MM.1S (cell line): Measurements from ENCODE around the gene LTBP3.

Experiments
- DNase-seq: peaks from one replicate; pipeline ENCODE4 v3.0.0-alpha.2; 2015
- H2AFZ ChIP-seq: fragments of 300-600 bp; sonication (generic); 2 replicates; pipeline ENCODE4 v1.6.0; 2016; ENCODE audit warnings: antibody characterized with exemption, low read length
- H3F3A ChIP-seq: fragments of 300-600 bp; sonication (generic); 2 replicates; pipeline ENCODE4 v1.6.1; 2016; ENCODE audit warnings: mild to moderate bottlenecking, antibody characterized with exemption, low read length, moderate library complexity, mixed read lengths; ENCODE audit not compliant: insufficient read depth
- H3K27ac ChIP-seq: fragments of 300-600 bp; sonication (generic); 2 replicates; pipeline ENCODE4 v1.5.1; 2016; ENCODE audit warnings: mild to moderate bottlenecking, low read length
- H3K27me3 ChIP-seq: fragments of 300-600 bp; sonication (generic); replicated peaks from 2 replicates; pipeline ENCODE4 v1.6.0; 2016; ENCODE audit warnings: low read length; ENCODE audit not compliant: insufficient read depth
- H3K36me3 ChIP-seq: fragments of 300-600 bp; sonication (generic); replicated peaks from 2 replicates; pipeline ENCODE4 v1.6.1; 2016; ENCODE audit warnings: mild to moderate bottlenecking, low read length, mixed read lengths; ENCODE audit not compliant: insufficient read depth
- H3K4me1 ChIP-seq: fragments of 300-600 bp; sonication (generic); 2 replicates; pipeline ENCODE4 v1.6.1; 2016; ENCODE audit warnings: low read length, mixed read lengths
- H3K4me2 ChIP-seq: fragments of 300-600 bp; sonication (generic); 2 replicates; pipeline ENCODE4 v1.6.0; 2016; ENCODE audit warnings: low read depth, low read length
- H3K4me3 ChIP-seq: fragments of 300-600 bp; sonication (generic); 2 replicates; pipeline ENCODE4 v1.5.1; 2016; ENCODE audit warnings: low read length, mixed read lengths
- H3K79me2 ChIP-seq: fragments of 300-600 bp; sonication (generic); 2 replicates; pipeline ENCODE4 v1.6.1; 2016; ENCODE audit warnings: mixed run types, low read length, mixed read lengths
- H3K9ac ChIP-seq: fragments of 300-600 bp; sonication (generic); 2 replicates; pipeline ENCODE4 v1.6.1; 2016; ENCODE audit warnings: low read length, mixed read lengths
- H3K9me2 ChIP-seq: fragments of 300-600 bp; sonication (generic); replicated peaks from 2 replicates; pipeline ENCODE4 v1.6.1; 2016; ENCODE audit warnings: mild to moderate bottlenecking, low read length, mixed read lengths; ENCODE audit not compliant: insufficient read depth
- H3K9me3 ChIP-seq: fragments of 300-600 bp; sonication (generic); replicated peaks from 2 replicates; pipeline ENCODE4 v1.6.1; 2016; ENCODE audit warnings: mild to moderate bottlenecking, low read length, mixed read lengths; ENCODE audit not compliant: insufficient read depth
- H4K20me1 ChIP-seq: fragments of 300-600 bp; sonication (generic); 2 replicates; pipeline ENCODE4 v1.6.1; 2016; ENCODE audit warnings: mild to moderate bottlenecking, low read length, moderate library complexity, mixed read lengths; ENCODE audit not compliant: insufficient read depth
- CTCF ChIP-seq: fragments of 300-600 bp; sonication (generic); IDR thresholded peaks from 2 replicates; pipeline ENCODE4 v1.5.1; 2016; ENCODE audit warnings: antibody characterized with exemption, low read length, mixed read lengths
- EZH2 ChIP-seq: fragments of 300-600 bp; sonication (generic); optimal IDR thresholded peaks from 2 replicates; pipeline ENCODE3; 2017; ENCODE audit warnings: low read depth, mild to moderate bottlenecking, antibody characterized with exemption, low read length, mixed read lengths
- EZH2phosphoT487 ChIP-seq: fragments of 300-600 bp; sonication (generic); IDR thresholded peaks from 2 replicates; pipeline ENCODE4 v1.6.1; 2018; ENCODE audit warnings: antibody characterized with exemption, low read length

LTBP3 gene

GRCh38 chr11:65580756-65581155 is 22.6 kb upstream of the LTBP3 start:
- TF ChIP-seq CTCF (no peak), EZH2phosphoT487 (no peak), EZH2 (no peak)
- no peaks in the 10 kb centered on the region for H3K9me2 ChIP-seq
- no peak overlapping the region for H3K9ac ChIP-seq
- no peak overlapping the region for H3K4me2 ChIP-seq
- no peak overlapping the region for H3K4me3 ChIP-seq
- peaks cover 44% of the 10 kb centered on the region for H3K79me2 ChIP-seq
- DNase-seq = no peak
- H3K9me3 ChIP-seq = no peaks in the 10 kb centered on the region
- no peaks in the 10 kb centered on the region for H3K36me3 ChIP-seq
- H3F3A ChIP-seq = peaks cover 3% of the 10 kb centered on the region
- no peaks in the 10 kb centered on the region for H4K20me1 ChIP-seq
- peaks cover 8% of the 10 kb centered on the region; the same call in 1 of the 2 replicates for H3K4me1 ChIP-seq
- no peak overlapping the region for H2AFZ ChIP-seq
- no peak overlapping the region for H3K27ac ChIP-seq
- no peaks in the 10 kb centered on the region for H3K27me3 ChIP-seq

- no peaks in the 10 kb centered on the region for H3K36me3 ChIP-seq
These were observed 22.0 kb upstream of the LTBP3 start for GRCh38 chr11:65580031-65580692.

GRCh38 chr11:65579291-65579690 is 21.1 kb upstream of the LTBP3 start:
- no peaks in the 10 kb centered on the region for H3K36me3 ChIP-seq
- no peak overlapping the region for H3K9ac ChIP-seq
- TF ChIP-seq EZH2 = no peak
- peaks cover 14% of the 10 kb centered on the region for H3F3A ChIP-seq
- H3K4me3 ChIP-seq = no peak overlapping the region
- H3K4me2 ChIP-seq = no peak overlapping the region
- no peaks in the 10 kb centered on the region for H3K9me2 ChIP-seq
- DNase-seq = no peak
- H3K27me3 ChIP-seq = no peaks in the 10 kb centered on the region
- H3K27ac ChIP-seq = no peak overlapping the region
- peaks cover 12% of the 10 kb centered on the region for H3K4me1 ChIP-seq
- no peaks in the 10 kb centered on the region for H3K9me3 ChIP-seq
- no peaks in the 10 kb centered on the region for H4K20me1 ChIP-seq
- peaks cover 49% of the 10 kb centered on the region for H3K79me2 ChIP-seq
- H2AFZ ChIP-seq = no peak overlapping the region

More at GRCh38 chr11:65580031-65580692, 22.0 kb upstream of the LTBP3 start:
- Histone ChIP-seq H4K20me1 (no peaks in the 10 kb centered on the region), H3K4me2 (no peak overlapping the region), H3K4me3 (no peak overlapping the region), H3K9ac (no peak overlapping the region), H3K9me3 (no peaks in the 10 kb centered on the region), H3K27ac (no peak overlapping the region), H3K79me2 (peaks cover 48% of the 10 kb centered on the region), H3F3A (peaks cover 5% of the 10 kb centered on the region), H3K4me1 (peaks cover 11% of the 10 kb centered on the region), H3K9me2 (no peaks in the 10 kb centered on the region), H3K27me3 (no peaks in the 10 kb centered on the region), H2AFZ (no peak overlapping the region)
- no peak for DNase-seq
- TF ChIP-seq CTCF (no peak), EZH2phosphoT487 (no peak), EZH2 (no peak)

GRCh38 chr11:65578667-65579066 is 20.5 kb upstream of the LTBP3 start:
- no peak overlapping the region for H3K4me3 ChIP-seq
- no peak overlapping the region for H3K9ac ChIP-seq
- H3K27me3 ChIP-seq = no peaks in the 10 kb centered on the region
- H3K36me3 ChIP-seq = no peaks in the 10 kb centered on the region
- H3K9me2 ChIP-seq = no peaks in the 10 kb centered on the region
- no peak overlapping the region for H3K27ac ChIP-seq
- H3K9me3 ChIP-seq = no peaks in the 10 kb centered on the region
- no peak overlapping the region for H2AFZ ChIP-seq
- H3K79me2 ChIP-seq = peaks cover 51% of the 10 kb centered on the region
- H4K20me1 ChIP-seq = no peaks in the 10 kb centered on the region
- peaks cover 14% of the 10 kb centered on the region for H3K4me1 ChIP-seq
- H3F3A ChIP-seq = peaks cover 18% of the 10 kb centered on the region
- DNase-seq = no peak
- H3K4me2 ChIP-seq = no peak overlapping the region
- TF ChIP-seq EZH2phosphoT487 (no peak), EZH2 (no peak), CTCF (no peak)
